A549 (cell line): ENCODE results near the gene STAT1. TPM values are rescaled to one million over a fixed set of nuclear protein-coding genes. Genes with fewer than 3 reads are reported as not detected.

Experiments
- ATAC-seq, 2 experiments: fragments of 200-7000 bp in 1 of 2; fragments of >200 bp in 1 of 2; cut with Nextera tagmentation in 1 of 2; cut with Tn5 transposase in 1 of 2; 3 replicates each; pipeline versions ENCODE4 v1.8.0 to v1.9.1; 2018 to 2020; ENCODE audit warnings: mild to moderate bottlenecking in 1 of 2, moderate library complexity in 1 of 2
- CTCF ChIA-PET: fragments of 300-600 bp; sonication (Branson Sonifier 250); formaldehyde crosslinking; extraction: SDS; loops from one replicate; lab custom pipeline; 2021; ENCODE audit warnings: antibody characterized with exemption, inconsistent platforms; lab: Yijun Ruan, JAX
- POLR2A ChIA-PET: fragments of 350-600 bp; formaldehyde crosslinking; extraction: SDS; loops from one replicate; lab custom pipeline; 2021; ENCODE audit warnings: antibody characterized with exemption, inconsistent platforms; lab: Yijun Ruan, JAX
- DNase-seq, 2 experiments: peaks; one replicate each; pipeline versions ENCODE4 v3.0.0 to v3.0.0-alpha.2; 2011 to 2016; ENCODE audit warnings: low read depth in 1 of 2, low spot score in 1 of 2
- FAIRE-seq: peaks from 2 replicates; lab custom pipeline; 2011; peaks lifted over from hg19 to GRCh38; lab: Jason Lieb, UNC
- H3K27ac ChIP-seq, 2 experiments: fragments of >200 bp; sonication (Bioruptor Twin); formaldehyde crosslinking; 3 replicates each; pipeline ENCODE4 v1.5.1; 2016 to 2017
- H3K4me1 ChIP-seq: fragments of >200 bp; sonication (Bioruptor Twin); formaldehyde crosslinking; 3 replicates; pipeline ENCODE4 v1.6.1; 2016
- H3K4me2 ChIP-seq: fragments of >200 bp; sonication (Bioruptor Twin); formaldehyde crosslinking; 3 replicates; pipeline ENCODE4 v1.6.1; 2016
- H3K4me3 ChIP-seq: fragments of >200 bp; sonication (Bioruptor Twin); formaldehyde crosslinking; 3 replicates; pipeline ENCODE4 v1.5.1; 2016
- H3K9me3 ChIP-seq: fragments of >200 bp; sonication (Bioruptor Twin); formaldehyde crosslinking; 3 replicates; pipeline ENCODE4 v1.6.1; 2016
- CBX8 ChIP-seq: fragments of 200-600 bp; sonication (generic); IDR thresholded peaks from 2 replicates; pipeline ENCODE4 v1.6.1; 2016
- CHD2 ChIP-seq: fragments of 150-350 bp; IDR thresholded peaks from 2 replicates; pipeline ENCODE4 v1.6.1; 2014; ENCODE audit warnings: low read length; ENCODE audit not compliant: partially characterized antibody
- CHD4 ChIP-seq: fragments of 200-600 bp; sonication (generic); IDR thresholded peaks from 2 replicates; pipeline ENCODE4 v1.6.1; 2016; ENCODE audit warnings: antibody characterized with exemption, mild to moderate bottlenecking, borderline replicate concordance
- EHMT2 ChIP-seq: fragments of 200-600 bp; sonication (generic); IDR thresholded peaks from 2 replicates; pipeline ENCODE4 v1.6.1; 2016; ENCODE audit warnings: antibody characterized with exemption, low read depth, mild to moderate bottlenecking, moderate library complexity
- EP300 ChIP-seq, 2 experiments: fragments of >200 bp; sonication (Bioruptor Twin); formaldehyde crosslinking; IDR thresholded peaks; 2 replicates in 1 of 2; 3 replicates in 1 of 2; pipeline ENCODE4 v1.6.1; 2016 to 2017
- ESRRA ChIP-seq: fragments of 150-350 bp; IDR thresholded peaks from 2 replicates; pipeline ENCODE4 v1.6.1; 2014; ENCODE audit warnings: mild to moderate bottlenecking, low read length, borderline replicate concordance
- FOSL2 ChIP-seq, 2 experiments: fragments of 450-650 bp in 1 of 2; fragments of >200 bp in 1 of 2; sonication (Bioruptor Twin) in 1 of 2; formaldehyde crosslinking; IDR thresholded peaks; 2 replicates each; pipeline versions ENCODE4 v1.5.0 to v1.6.1; 2016 to 2020; ENCODE audit warnings: mild to moderate bottlenecking in 1 of 2, moderate library complexity in 1 of 2
- FOXS1 ChIP-seq: fragments of 250-450 bp; sonication (Bioruptor Pico); IDR thresholded peaks from 2 replicates; pipeline ENCODE4 v1.5.0; 2020; ENCODE audit warnings: mild to moderate bottlenecking, moderate library complexity
- GATA3 ChIP-seq: IDR thresholded peaks from 2 replicates; pipeline ENCODE4 v1.6.1; 2012; ENCODE audit warnings: borderline replicate concordance
- HDAC2 ChIP-seq: fragments of 200-600 bp; sonication (generic); IDR thresholded peaks from 2 replicates; pipeline ENCODE4 v1.6.1; 2016
- HEYL ChIP-seq: fragments of 250-450 bp; sonication (Bioruptor Pico); IDR thresholded peaks from 2 replicates; pipeline ENCODE4 v1.8.0; 2021; ENCODE audit warnings: mild to moderate bottlenecking, moderate library complexity
- HOXB13 ChIP-seq: fragments of 250-450 bp; sonication (Bioruptor Pico); IDR thresholded peaks from 2 replicates; pipeline ENCODE4 v1.5.0; 2020; ENCODE audit warnings: low read depth, mild to moderate bottlenecking, moderate library complexity
- JUNB ChIP-seq: fragments of >200 bp; sonication (Bioruptor Twin); formaldehyde crosslinking; IDR thresholded peaks from 2 replicates; pipeline ENCODE4 v1.6.1; 2016
- KDM5A ChIP-seq: fragments of 200-600 bp; sonication (generic); IDR thresholded peaks from 2 replicates; pipeline ENCODE4 v1.6.1; 2016; ENCODE audit warnings: antibody characterized with exemption, mild to moderate bottlenecking
- MAFK ChIP-seq: fragments of 450-650 bp; IDR thresholded peaks from 2 replicates; pipeline ENCODE4 v1.6.1; 2014; ENCODE audit not compliant: partially characterized antibody
- MAZ ChIP-seq: fragments of 150-350 bp; IDR thresholded peaks from 2 replicates; pipeline ENCODE4 v1.6.1; 2014; ENCODE audit warnings: antibody characterized with exemption, low read depth, low read length, borderline replicate concordance
- MYC ChIP-seq: IDR thresholded peaks from 2 replicates; pipeline ENCODE4 v1.6.1; 2012; ENCODE audit warnings: mild to moderate bottlenecking, inconsistent platforms, low read length, improper control_type of control experiment, borderline replicate concordance
- NPAS2 ChIP-seq: fragments of 250-450 bp; sonication (Bioruptor Pico); IDR thresholded peaks from 2 replicates; pipeline ENCODE4 v1.8.0; 2022; ENCODE audit warnings: mild to moderate bottlenecking, moderate library complexity, borderline replicate concordance
- NR3C1 ChIP-seq: fragments of >200 bp; sonication (Bioruptor Twin); formaldehyde crosslinking; IDR thresholded peaks from 3 replicates; pipeline ENCODE4 v1.6.1; 2017
- PHF8 ChIP-seq: fragments of 200-600 bp; sonication (generic); IDR thresholded peaks from 2 replicates; pipeline ENCODE4 v1.6.1; 2016; ENCODE audit warnings: low read depth, mild to moderate bottlenecking, antibody characterized with exemption, moderate library complexity, borderline replicate concordance
- POLR2A ChIP-seq: IDR thresholded peaks from 2 replicates; pipeline ENCODE4 v1.6.1; 2012; ENCODE audit warnings: mild to moderate bottlenecking, low read length
- RARB ChIP-seq: fragments of 250-450 bp; sonication (Bioruptor Pico); IDR thresholded peaks from 2 replicates; pipeline ENCODE4 v1.8.0; 2021; ENCODE audit warnings: mild to moderate bottlenecking, moderate library complexity
- RCOR1 ChIP-seq: fragments of 150-350 bp; IDR thresholded peaks from 2 replicates; pipeline ENCODE4 v1.6.1; 2014; ENCODE audit warnings: antibody characterized with exemption, low read length, low read depth
- RFX5 ChIP-seq: fragments of 450-650 bp; IDR thresholded peaks from 2 replicates; pipeline ENCODE4 v1.7.1; 2014; ENCODE audit warnings: antibody characterized with exemption, mild to moderate bottlenecking, moderate library complexity
- RNF2 ChIP-seq: fragments of 200-600 bp; sonication (generic); IDR thresholded peaks from 2 replicates; pipeline ENCODE4 v1.6.1; 2016; ENCODE audit warnings: low read depth, mild to moderate bottlenecking, antibody characterized with exemption, moderate library complexity, borderline replicate concordance
- SMC3 ChIP-seq: fragments of >200 bp; sonication (Bioruptor Twin); formaldehyde crosslinking; IDR thresholded peaks from 3 replicates; pipeline ENCODE4 v1.6.1; 2018; ENCODE audit warnings: inconsistent platforms
- SREBF2 ChIP-seq: fragments of 450-650 bp; IDR thresholded peaks from 2 replicates; pipeline ENCODE4 v1.6.1; 2014; ENCODE audit warnings: mild to moderate bottlenecking, moderate library complexity
- TP53 ChIP-seq: fragments of 250-450 bp; sonication (Bioruptor Pico); IDR thresholded peaks from 2 replicates; pipeline ENCODE4 v1.5.0; 2021; ENCODE audit warnings: mild to moderate bottlenecking, moderate library complexity
- WGBS: methylation state at CpG from one replicate; pipeline ENCODE4 v1.1.6; 2017; ENCODE audit errors: missing lambda C conversion rate; 5-methylcytosine and 5-hydroxymethylcytosine counted together
- polyA minus RNA-seq: library from RNA; depleted of rRNA, polyadenylated mRNA; stranded (reverse); fragments of >200 nt; gene quantifications from 2 replicates; pipeline ENCODE4 v1.2.3, GENCODE V29; 2011; rRNA and poly(A)+ RNA removed
- polyA plus RNA-seq, 4 experiments: library from polyadenylated mRNA; depleted of rRNA in 3 of 4; stranded (reverse); fragments of >200 nt; fragmentation: RNase III in 1 of 4; extraction: RNeasy Plus Mini Kit Qiagen cat#74134 plus additional on column Dnase treatment in 1 of 4; gene quantifications; 2 replicates in 3 of 4; 3 replicates in 1 of 4; pipeline ENCODE4 v1.2.3, GENCODE V29; 2011 to 2017
- TF ChIP-seq, protein P1 (sequence below): IDR thresholded peaks from 2 replicates; pipeline ENCODE4 v1.6.1; 2012; ENCODE audit warnings: low read depth, borderline replicate concordance
- TF ChIP-seq, protein P2 (sequence below): fragments of 450-650 bp; IDR thresholded peaks from 2 replicates; pipeline ENCODE4 v1.6.1; 2014; ENCODE audit warnings: antibody characterized with exemption
- TF ChIP-seq, protein P3 (sequence below): fragments of 200-600 bp; sonication (generic); IDR thresholded peaks from 2 replicates; pipeline ENCODE4 v1.6.1; 2016; ENCODE audit warnings: antibody characterized with exemption, mild to moderate bottlenecking, moderate library complexity
- TF ChIP-seq, protein P4 (sequence below): fragments of >200 bp; sonication (Bioruptor Twin); formaldehyde crosslinking; IDR thresholded peaks from 2 replicates; pipeline ENCODE4 v1.6.1; 2016
- TF ChIP-seq, protein P5 (sequence below): fragments of 250-450 bp; sonication (Bioruptor Pico); IDR thresholded peaks from 2 replicates; pipeline ENCODE4 v1.5.0; 2021; ENCODE audit warnings: mild to moderate bottlenecking, moderate library complexity, borderline replicate concordance

Gene STAT1
- 167 and 182 TPM in 2 replicates for polyA plus RNA-seq (2011; rRNA removed)
- 48.3 and 55.8 TPM in 2 replicates for polyA plus RNA-seq (2012; cell fraction: cytosol; rRNA removed)
- 55.1 and 61.8 TPM in 2 replicates for polyA plus RNA-seq (2012; cell fraction: nucleus; rRNA removed)
- polyA plus RNA-seq (2017; fragmentation: RNase III; extraction: RNeasy Plus Mini Kit Qiagen cat#74134 plus additional on column Dnase treatment) = 104 to 107 TPM (median 105 TPM) in 3 replicates
- 169 and 178 TPM in 2 replicates for polyA minus RNA-seq

DNA sequence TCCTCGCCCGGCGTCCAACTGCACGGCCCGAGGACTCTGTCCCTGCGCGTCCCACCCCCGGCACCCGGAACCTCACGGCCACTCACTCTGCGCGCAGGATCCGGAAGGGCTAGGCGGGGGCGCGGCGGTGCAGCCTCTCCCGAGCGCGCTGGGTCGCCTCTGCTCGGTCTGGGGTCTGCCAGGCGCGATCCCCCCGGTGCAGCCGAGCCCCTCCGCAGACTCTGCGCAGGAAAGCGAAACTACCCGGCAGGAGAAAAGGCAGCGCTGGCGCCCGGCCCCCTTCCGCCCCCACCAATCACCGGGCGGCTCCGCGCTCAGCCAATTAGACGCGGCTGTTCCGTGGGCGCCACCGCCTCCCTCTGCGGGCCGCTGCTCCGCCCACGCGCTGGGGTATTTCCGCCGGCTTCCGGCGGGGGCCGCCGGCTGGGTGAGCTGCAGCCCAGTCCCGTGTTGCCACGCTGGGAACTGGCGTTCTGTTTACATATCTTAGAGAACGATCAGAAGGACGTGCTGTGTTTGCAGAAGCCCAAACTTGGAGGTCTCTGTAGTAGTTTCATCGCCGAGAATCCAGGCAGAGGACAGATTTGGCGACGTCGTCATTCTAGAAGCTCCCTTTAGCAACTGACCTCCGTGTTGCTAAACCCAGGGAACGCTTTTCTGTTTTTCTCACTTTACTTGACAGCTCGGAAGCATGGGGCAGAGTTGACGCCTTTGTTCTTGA, at the start of gene STAT1:
TSS of gene STAT1 (minus strand) at position 240 of the 721 bp plus-strand sequence. CDS start 4,168 bp downstream, outside the sequence.
- ChIA-PET POLR2A (interaction anchor here (0.5 to 4.1 kb wide), 5 partner anchors 8 to 497 kb away, joined by 3 to 25 read pairs (median 4); no protein-coding TSS in a partner anchor), CTCF (interaction anchor here (1.1 to 2.2 kb wide), 3 partner anchors 16 to 487 kb away, joined by 3 to 7 read pairs (median 5); no protein-coding TSS in a partner anchor)
- Histone ChIP-seq H3K4me1 (peaks cover 54% of the 10 kb centered on the region), H3K4me2 (peak within 1 kb of the TSS; percentile 96), H3K27ac (peak within 1 kb of the TSS; percentile 85 to 91), H3K4me3 (peak within 1 kb of the TSS; percentile 82), H3K9me3 (no peaks in the 10 kb centered on the region)
- ATAC-seq (peak; percentile 94 to 96), FAIRE-seq (no peak), DNase-seq (peak; percentile 90 to 94)
- WGBS = 1% methylated on average over 32 of the region's 68 CpGs
- TF ChIP-seq RNF2 (no peak), RARB (CRISPR knock-in tag) (no peak), CHD4 (no peak), FOSL2 (IDR thresholded peaks at IDR 0.05) (no peak), FOSL2 (CRISPR knock-in tag; IDR thresholded peaks at IDR 0.05) (no peak; the same call in none of the 2 replicates), CBX8 (no peak), HDAC2 (no peak), POLR2A (peak; percentile 88), HOXB13 (CRISPR knock-in tag) (no peak), EHMT2 (no peak), PHF8 (peak; percentile 43; the same call in 1 of the 2 replicates), ESRRA (no peak), MYC (peak; percentile 59; the same call in 1 of the 2 replicates), TP53 (CRISPR knock-in tag) (no peak), SREBF2 (no peak), NPAS2 (CRISPR knock-in tag) (peak; percentile 59; the same call in 1 of the 2 replicates), CHD2 (no peak), EP300 (IDR thresholded peaks at IDR 0.05) (0 out of 5 replicates have a peak, but pooled peaks of 1 of the 2 experiments have one; percentile 17), RFX5 (0 out of 2 replicates have a peak, but pooled peaks have one; percentile 42), KDM5A (peak; percentile 73), NR3C1 (no peak), MAZ (0 out of 2 replicates have a peak, but pooled peaks have one; percentile 30), JUNB (no peak), GATA3 (peak; percentile 53; the same call in 1 of the 2 replicates), RCOR1 (no peak), HEYL (no peak), SMC3 (peak; percentile 34; the same call in 1 of the 3 replicates), MAFK (no peak), FOXS1 (0 out of 2 replicates have a peak, but pooled peaks have one; percentile 50)
- TF ChIP-seq, protein P1, sequence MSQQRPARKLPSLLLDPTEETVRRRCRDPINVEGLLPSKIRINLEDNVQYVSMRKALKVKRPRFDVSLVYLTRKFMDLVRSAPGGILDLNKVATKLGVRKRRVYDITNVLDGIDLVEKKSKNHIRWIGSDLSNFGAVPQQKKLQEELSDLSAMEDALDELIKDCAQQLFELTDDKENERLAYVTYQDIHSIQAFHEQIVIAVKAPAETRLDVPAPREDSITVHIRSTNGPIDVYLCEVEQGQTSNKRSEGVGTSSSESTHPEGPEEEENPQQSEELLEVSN = peak; percentile 88
- TF ChIP-seq, protein P2, sequence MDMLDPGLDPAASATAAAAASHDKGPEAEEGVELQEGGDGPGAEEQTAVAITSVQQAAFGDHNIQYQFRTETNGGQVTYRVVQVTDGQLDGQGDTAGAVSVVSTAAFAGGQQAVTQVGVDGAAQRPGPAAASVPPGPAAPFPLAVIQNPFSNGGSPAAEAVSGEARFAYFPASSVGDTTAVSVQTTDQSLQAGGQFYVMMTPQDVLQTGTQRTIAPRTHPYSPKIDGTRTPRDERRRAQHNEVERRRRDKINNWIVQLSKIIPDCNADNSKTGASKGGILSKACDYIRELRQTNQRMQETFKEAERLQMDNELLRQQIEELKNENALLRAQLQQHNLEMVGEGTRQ = no peak
- TF ChIP-seq, protein P3, sequence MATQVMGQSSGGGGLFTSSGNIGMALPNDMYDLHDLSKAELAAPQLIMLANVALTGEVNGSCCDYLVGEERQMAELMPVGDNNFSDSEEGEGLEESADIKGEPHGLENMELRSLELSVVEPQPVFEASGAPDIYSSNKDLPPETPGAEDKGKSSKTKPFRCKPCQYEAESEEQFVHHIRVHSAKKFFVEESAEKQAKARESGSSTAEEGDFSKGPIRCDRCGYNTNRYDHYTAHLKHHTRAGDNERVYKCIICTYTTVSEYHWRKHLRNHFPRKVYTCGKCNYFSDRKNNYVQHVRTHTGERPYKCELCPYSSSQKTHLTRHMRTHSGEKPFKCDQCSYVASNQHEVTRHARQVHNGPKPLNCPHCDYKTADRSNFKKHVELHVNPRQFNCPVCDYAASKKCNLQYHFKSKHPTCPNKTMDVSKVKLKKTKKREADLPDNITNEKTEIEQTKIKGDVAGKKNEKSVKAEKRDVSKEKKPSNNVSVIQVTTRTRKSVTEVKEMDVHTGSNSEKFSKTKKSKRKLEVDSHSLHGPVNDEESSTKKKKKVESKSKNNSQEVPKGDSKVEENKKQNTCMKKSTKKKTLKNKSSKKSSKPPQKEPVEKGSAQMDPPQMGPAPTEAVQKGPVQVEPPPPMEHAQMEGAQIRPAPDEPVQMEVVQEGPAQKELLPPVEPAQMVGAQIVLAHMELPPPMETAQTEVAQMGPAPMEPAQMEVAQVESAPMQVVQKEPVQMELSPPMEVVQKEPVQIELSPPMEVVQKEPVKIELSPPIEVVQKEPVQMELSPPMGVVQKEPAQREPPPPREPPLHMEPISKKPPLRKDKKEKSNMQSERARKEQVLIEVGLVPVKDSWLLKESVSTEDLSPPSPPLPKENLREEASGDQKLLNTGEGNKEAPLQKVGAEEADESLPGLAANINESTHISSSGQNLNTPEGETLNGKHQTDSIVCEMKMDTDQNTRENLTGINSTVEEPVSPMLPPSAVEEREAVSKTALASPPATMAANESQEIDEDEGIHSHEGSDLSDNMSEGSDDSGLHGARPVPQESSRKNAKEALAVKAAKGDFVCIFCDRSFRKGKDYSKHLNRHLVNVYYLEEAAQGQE = no peak
- TF ChIP-seq, protein P4, sequence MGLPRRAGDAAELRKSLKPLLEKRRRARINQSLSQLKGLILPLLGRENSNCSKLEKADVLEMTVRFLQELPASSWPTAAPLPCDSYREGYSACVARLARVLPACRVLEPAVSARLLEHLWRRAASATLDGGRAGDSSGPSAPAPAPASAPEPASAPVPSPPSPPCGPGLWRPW = no peak
- TF ChIP-seq, protein P5, sequence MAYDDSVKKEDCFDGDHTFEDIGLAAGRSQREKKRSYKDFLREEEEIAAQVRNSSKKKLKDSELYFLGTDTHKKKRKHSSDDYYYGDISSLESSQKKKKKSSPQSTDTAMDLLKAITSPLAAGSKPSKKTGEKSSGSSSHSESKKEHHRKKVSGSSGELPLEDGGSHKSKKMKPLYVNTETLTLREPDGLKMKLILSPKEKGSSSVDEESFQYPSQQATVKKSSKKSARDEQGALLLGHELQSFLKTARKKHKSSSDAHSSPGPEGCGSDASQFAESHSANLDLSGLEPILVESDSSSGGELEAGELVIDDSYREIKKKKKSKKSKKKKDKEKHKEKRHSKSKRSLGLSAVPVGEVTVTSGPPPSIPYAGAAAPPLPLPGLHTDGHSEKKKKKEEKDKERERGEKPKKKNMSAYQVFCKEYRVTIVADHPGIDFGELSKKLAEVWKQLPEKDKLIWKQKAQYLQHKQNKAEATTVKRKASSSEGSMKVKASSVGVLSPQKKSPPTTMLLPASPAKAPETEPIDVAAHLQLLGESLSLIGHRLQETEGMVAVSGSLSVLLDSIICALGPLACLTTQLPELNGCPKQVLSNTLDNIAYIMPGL (CRISPR knock-in tag) = no peak
